Nephron progenitor cell (in vitro differentiated cells): Measurements from ENCODE around the gene MDH1B.
A peak's percentile ranks its signal among the peaks of the same experiment; 100 is the strongest.

ENCODE experiments used
- DNase-seq: peaks from one replicate; pipeline ENCODE4 v3.0.0; 2021
- H3K27ac Mint-ChIP-seq: 2 replicates; pipeline ENCODE4 v1.8.0; 2021; ENCODE audit warnings: mild to moderate bottlenecking, moderate library complexity, mixed read lengths
- H3K27me3 Mint-ChIP-seq: 2 replicates; pipeline ENCODE4 v1.8.0; 2021; ENCODE audit warnings: mild to moderate bottlenecking, low read depth, mixed read lengths; ENCODE audit not compliant: poor library complexity
- H3K36me3 Mint-ChIP-seq: 2 replicates; pipeline ENCODE4 v1.8.0; 2021; ENCODE audit warnings: low read depth, mixed read lengths
- H3K4me1 Mint-ChIP-seq: 2 replicates; pipeline ENCODE4 v1.8.0; 2021; ENCODE audit warnings: mixed read lengths
- H3K4me3 Mint-ChIP-seq: 2 replicates; pipeline ENCODE4 v1.8.0; 2021; ENCODE audit warnings: mild to moderate bottlenecking, moderate library complexity, mixed read lengths
- H3K9me3 Mint-ChIP-seq: 2 replicates; pipeline ENCODE4 v1.8.0; 2021; ENCODE audit warnings: mild to moderate bottlenecking, moderate library complexity, mixed read lengths
- CTCF ChIP-seq: fragments of 200-600 bp; sonication (generic); IDR thresholded peaks from 2 replicates; pipeline ENCODE4 v1.5.0; 2021; ENCODE audit warnings: antibody characterized with exemption

Gene MDH1B

GRCh38 chr2:206776432-206776831, 11.3 kb upstream of the MDH1B start:
- no peak overlapping the region for H3K4me3 Mint-ChIP-seq
- H3K36me3 Mint-ChIP-seq, result peaks cover 96% of the 10 kb centered on the region
- H3K27ac Mint-ChIP-seq, result no peak overlapping the region
- TF ChIP-seq CTCF, result no peak
- no peaks in the 10 kb centered on the region for H3K27me3 Mint-ChIP-seq
- no peaks in the 10 kb centered on the region for H3K4me1 Mint-ChIP-seq
- H3K9me3 Mint-ChIP-seq, result peaks cover 68% of the 10 kb centered on the region
- no peak for DNase-seq

GRCh38 chr2:206774871-206775270, 9.7 kb upstream of the MDH1B start:
- TF ChIP-seq CTCF, result no peak
- Mint-ChIP-seq H3K4me3 (no peak overlapping the region), H3K9me3 (peaks cover 56% of the 10 kb centered on the region), H3K27ac (no peak overlapping the region), H3K27me3 (no peaks in the 10 kb centered on the region), H3K4me1 (no peaks in the 10 kb centered on the region), H3K36me3 (peaks cover 95% of the 10 kb centered on the region)
- DNase-seq, result no peak

- Mint-ChIP-seq H3K4me1 (peaks cover 20% of the 10 kb centered on the region), H3K9me3 (no peaks in the 10 kb centered on the region), H3K4me3 (peak overlapping the region; percentile 97), H3K27me3 (peaks cover 4% of the 10 kb centered on the region), H3K27ac (peak overlapping the region; percentile 98), H3K36me3 (peaks cover 40% of the 10 kb centered on the region)
- no peak for DNase-seq
- TF ChIP-seq CTCF, result no peak
Measured at GRCh38 chr2:206766057-206766930, 1.2 kb upstream of the MDH1B start.

- no peak for TF ChIP-seq CTCF
- peaks cover 20% of the 10 kb centered on the region for H3K4me1 Mint-ChIP-seq
- peak overlapping the region; percentile 97 for H3K4me3 Mint-ChIP-seq
- H3K9me3 Mint-ChIP-seq, result no peaks in the 10 kb centered on the region
- DNase-seq, result no peak
- H3K36me3 Mint-ChIP-seq, result peaks cover 25% of the 10 kb centered on the region
- peaks cover 10% of the 10 kb centered on the region for H3K27me3 Mint-ChIP-seq
- H3K27ac Mint-ChIP-seq, result peak overlapping the region; percentile 98
Measured at GRCh38 chr2:206764673-206765241, 371 bp downstream of the MDH1B start.

- no peak for DNase-seq
- Mint-ChIP-seq H3K36me3 (no peaks in the 10 kb centered on the region), H3K4me1 (no peaks in the 10 kb centered on the region), H3K4me3 (no peak overlapping the region), H3K9me3 (no peaks in the 10 kb centered on the region), H3K27me3 (peaks cover 23% of the 10 kb centered on the region), H3K27ac (no peak overlapping the region)
- no peak for TF ChIP-seq CTCF
Measured at GRCh38 chr2:206756816-206757215, 8.3 kb downstream of the MDH1B start.
